PC-9 (cell line): Measurements from ENCODE around the gene EPHA1. TPM values are rescaled to one million over a fixed set of nuclear protein-coding genes. Genes with fewer than 3 reads are reported as not detected.

ENCODE experiments used
- BruUV-seq: library from RNA; stranded (reverse); fragments of 400-500 nt; replicated peaks from 2 replicates; lab custom pipeline; 2021; lab: Mats Ljungman, UMichigan
- CTCF ChIA-PET: fragments of 300-600 bp; sonication (Branson Sonifier 250); formaldehyde crosslinking; loops from one replicate; lab custom pipeline; 2022; ENCODE audit warnings: antibody characterized with exemption; lab: Charles Lee
- POLR2A ChIA-PET: fragments of 300-600 bp; sonication (Branson Sonifier 250); formaldehyde crosslinking; loops from one replicate; lab custom pipeline; 2022; ENCODE audit warnings: antibody characterized with exemption; ENCODE audit not compliant: unreplicated experiment; lab: Charles Lee
- DNase-seq, 2 experiments: peaks; one replicate each; pipeline versions ENCODE4 v3.0.0 to v3.0.0-alpha.2; 2015 to 2022; ENCODE audit warnings: mixed read lengths in 1 of 2
- H2AFZ ChIP-seq: fragments of 200-600 bp; sonication (generic); 2 replicates; pipeline ENCODE4 v1.8.1; 2017; ENCODE audit warnings: antibody characterized with exemption
- H3F3A ChIP-seq: fragments of 200-600 bp; sonication (generic); 2 replicates; pipeline ENCODE4 v1.8.1; 2017; ENCODE audit warnings: antibody characterized with exemption, mild to moderate bottlenecking, low read depth; ENCODE audit not compliant: insufficient read depth
- H3K27ac ChIP-seq: fragments of 200-600 bp; sonication (generic); 2 replicates; pipeline ENCODE4 v1.6.1; 2016; ENCODE audit warnings: mixed run types
- H3K27me3 ChIP-seq: fragments of 200-600 bp; sonication (generic); 2 replicates; pipeline ENCODE4 v1.6.1; 2016; ENCODE audit warnings: low read depth, mixed run types; ENCODE audit not compliant: insufficient read depth
- H3K36me3 ChIP-seq: fragments of 200-600 bp; sonication (generic); 2 replicates; pipeline ENCODE4 v1.6.1; 2016; ENCODE audit warnings: low read depth, mixed run types
- H3K4me1 ChIP-seq: fragments of 200-600 bp; sonication (generic); replicated peaks from 2 replicates; pipeline ENCODE4 v1.6.1; 2016; ENCODE audit warnings: mixed run types; ENCODE audit not compliant: insufficient read depth
- H3K4me2 ChIP-seq: fragments of 200-600 bp; sonication (generic); 2 replicates; pipeline ENCODE4 v1.6.1; 2017; ENCODE audit warnings: mixed run types
- H3K4me3 ChIP-seq: fragments of 200-600 bp; sonication (generic); 2 replicates; pipeline ENCODE4 v1.6.1; 2016; ENCODE audit warnings: mixed run types
- H3K79me2 ChIP-seq: fragments of 200-600 bp; sonication (generic); 2 replicates; pipeline ENCODE4 v1.6.1; 2017; ENCODE audit warnings: low read depth, mixed run types
- H3K9me2 ChIP-seq: fragments of 200-600 bp; sonication (generic); 2 replicates; pipeline ENCODE4 v1.8.1; 2017; ENCODE audit warnings: mild to moderate bottlenecking; ENCODE audit not compliant: insufficient read depth
- H3K9me3 ChIP-seq: fragments of 200-600 bp; sonication (generic); 2 replicates; pipeline ENCODE4 v1.8.1; 2016; ENCODE audit warnings: low read depth; ENCODE audit not compliant: insufficient read depth
- H4K20me1 ChIP-seq: fragments of 200-600 bp; sonication (generic); 2 replicates; pipeline ENCODE4 v1.8.1; 2017; ENCODE audit not compliant: insufficient read depth
- EZH2 ChIP-seq: fragments of 200-600 bp; sonication (generic); IDR thresholded peaks from 2 replicates; pipeline ENCODE4 v1.8.0; 2017; ENCODE audit warnings: antibody characterized with exemption, low read depth
- intact Hi-C: fragments of 100-400 bp; cut with micrococcal nuclease; formaldehyde crosslinking; loops from one replicate; pipeline ENCODE4 v1.10.0; 2022; ENCODE audit not compliant: unreplicated experiment
- total RNA-seq: library from RNA; stranded (reverse); gene quantifications from 2 replicates; pipeline ENCODE4 v1.2.3, GENCODE V29; 2021
- TF ChIP-seq, protein P1 (sequence below): fragments of 200-600 bp; sonication (generic); conservative IDR thresholded peaks from 2 replicates; pipeline ENCODE4 v1.6.1; 2017; ENCODE audit warnings: mixed run types, antibody characterized with exemption, mild to moderate bottlenecking, moderate library complexity

The EPHA1 gene
- total RNA-seq, 1 experiment from 2014 or later: 35.5 TPM

DNA sequence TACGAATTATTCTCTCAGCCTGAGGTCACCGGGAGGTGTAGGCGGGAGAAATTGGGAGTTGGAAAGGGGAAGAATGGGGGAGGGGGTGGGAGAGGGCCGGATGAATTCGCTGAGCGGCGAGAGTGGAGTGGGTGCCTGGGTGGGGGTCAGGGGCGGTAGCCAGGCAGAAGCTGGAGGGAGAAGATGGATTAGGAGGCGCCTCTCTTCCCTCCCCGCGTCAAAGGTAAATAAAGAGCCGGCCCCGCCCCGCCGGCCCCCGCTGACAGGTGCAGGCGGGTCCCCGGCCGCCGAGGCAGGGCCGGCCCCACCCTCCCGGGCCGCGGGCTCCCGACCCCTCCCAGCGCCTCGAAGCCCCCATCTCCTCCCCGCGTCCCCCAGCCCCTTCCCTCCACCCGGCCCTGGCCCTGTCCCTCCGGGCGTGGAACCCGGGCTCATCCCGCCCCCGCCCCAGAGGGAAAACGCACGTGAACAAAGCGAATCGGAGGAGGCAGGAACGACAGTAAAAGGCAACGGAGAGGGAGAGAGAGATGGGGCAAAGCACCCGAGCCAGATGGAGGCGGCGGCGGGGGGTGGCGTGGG lies 47.0 kb downstream of the EPHA1 start:
- no TSS peak for BruUV-seq
- peaks cover 60% of the 10 kb centered on the region for H3K27me3 ChIP-seq

DNA sequence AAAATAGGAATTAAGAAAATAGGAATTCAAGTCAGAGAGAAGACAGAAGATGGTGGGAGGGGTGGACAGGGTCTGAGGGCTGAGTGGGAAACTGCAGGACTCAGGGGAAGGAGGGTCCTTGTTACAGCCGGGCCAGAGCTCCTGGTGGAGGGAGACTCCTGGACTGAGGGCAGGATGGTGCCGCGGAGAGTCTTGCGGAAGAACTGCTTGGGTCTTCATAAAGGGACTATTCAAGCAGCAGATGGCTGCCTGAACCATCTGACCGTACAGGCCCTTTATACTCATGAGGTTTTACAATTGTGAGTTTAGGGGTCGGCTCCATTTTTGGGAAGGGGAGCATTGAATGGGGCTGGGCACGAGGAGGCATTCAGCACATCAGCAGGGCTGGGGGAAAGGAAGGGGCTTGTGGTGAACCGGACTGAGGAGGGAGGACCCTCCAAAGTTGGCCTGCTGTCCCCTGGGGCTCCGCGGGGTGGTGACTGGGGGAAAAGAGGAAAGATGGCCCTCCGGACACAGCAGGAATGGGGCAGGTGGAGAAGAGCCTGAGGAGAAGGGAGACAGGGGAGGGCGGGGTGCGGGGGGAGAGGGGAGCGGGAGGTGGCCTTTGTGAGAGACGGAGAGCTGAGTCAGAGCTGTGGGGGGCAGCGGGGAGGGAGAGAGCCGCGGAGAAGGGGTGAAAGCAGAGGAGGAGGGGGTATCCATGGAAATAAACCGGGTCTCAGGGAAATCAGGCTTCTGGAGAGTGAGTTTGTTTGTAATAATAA lies 47.7 kb downstream of the EPHA1 start:
- no peak for TF ChIP-seq EZH2
- TF ChIP-seq, protein P1, sequence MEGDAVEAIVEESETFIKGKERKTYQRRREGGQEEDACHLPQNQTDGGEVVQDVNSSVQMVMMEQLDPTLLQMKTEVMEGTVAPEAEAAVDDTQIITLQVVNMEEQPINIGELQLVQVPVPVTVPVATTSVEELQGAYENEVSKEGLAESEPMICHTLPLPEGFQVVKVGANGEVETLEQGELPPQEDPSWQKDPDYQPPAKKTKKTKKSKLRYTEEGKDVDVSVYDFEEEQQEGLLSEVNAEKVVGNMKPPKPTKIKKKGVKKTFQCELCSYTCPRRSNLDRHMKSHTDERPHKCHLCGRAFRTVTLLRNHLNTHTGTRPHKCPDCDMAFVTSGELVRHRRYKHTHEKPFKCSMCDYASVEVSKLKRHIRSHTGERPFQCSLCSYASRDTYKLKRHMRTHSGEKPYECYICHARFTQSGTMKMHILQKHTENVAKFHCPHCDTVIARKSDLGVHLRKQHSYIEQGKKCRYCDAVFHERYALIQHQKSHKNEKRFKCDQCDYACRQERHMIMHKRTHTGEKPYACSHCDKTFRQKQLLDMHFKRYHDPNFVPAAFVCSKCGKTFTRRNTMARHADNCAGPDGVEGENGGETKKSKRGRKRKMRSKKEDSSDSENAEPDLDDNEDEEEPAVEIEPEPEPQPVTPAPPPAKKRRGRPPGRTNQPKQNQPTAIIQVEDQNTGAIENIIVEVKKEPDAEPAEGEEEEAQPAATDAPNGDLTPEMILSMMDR: no peak
- H3K9me3 ChIP-seq: no peaks in the 10 kb centered on the region
- intact Hi-C loops: no loop called here

More for the DNA sequence above, 47.0 kb downstream of the EPHA1 start:
- Histone ChIP-seq H3K9me2 (no peaks in the 10 kb centered on the region), H3K4me2 (peak overlapping the region; percentile 94), H3K9me3 (no peaks in the 10 kb centered on the region), H3K4me1 (peaks cover 9% of the 10 kb centered on the region; the same call in 1 of the 2 replicates), H3K4me3 (peak overlapping the region; percentile 76), H4K20me1 (no peaks in the 10 kb centered on the region), H3F3A (peaks cover 13% of the 10 kb centered on the region; the same call in 1 of the 2 replicates), H3K79me2 (no peaks in the 10 kb centered on the region), H3K36me3 (no peaks in the 10 kb centered on the region), H2AFZ (peak overlapping the region; percentile 80), H3K27ac (no peak overlapping the region)
- ChIA-PET POLR2A (no interaction called here), CTCF (interaction anchor here (0.7 kb wide), 1 partner anchor 16 kb away, joined by 9 read pairs; no protein-coding TSS in a partner anchor)
- DNase-seq: no peak
- no peak for TF ChIP-seq EZH2
- TF ChIP-seq, protein P1: no peak
- intact Hi-C loops: no loop called here

DNA sequence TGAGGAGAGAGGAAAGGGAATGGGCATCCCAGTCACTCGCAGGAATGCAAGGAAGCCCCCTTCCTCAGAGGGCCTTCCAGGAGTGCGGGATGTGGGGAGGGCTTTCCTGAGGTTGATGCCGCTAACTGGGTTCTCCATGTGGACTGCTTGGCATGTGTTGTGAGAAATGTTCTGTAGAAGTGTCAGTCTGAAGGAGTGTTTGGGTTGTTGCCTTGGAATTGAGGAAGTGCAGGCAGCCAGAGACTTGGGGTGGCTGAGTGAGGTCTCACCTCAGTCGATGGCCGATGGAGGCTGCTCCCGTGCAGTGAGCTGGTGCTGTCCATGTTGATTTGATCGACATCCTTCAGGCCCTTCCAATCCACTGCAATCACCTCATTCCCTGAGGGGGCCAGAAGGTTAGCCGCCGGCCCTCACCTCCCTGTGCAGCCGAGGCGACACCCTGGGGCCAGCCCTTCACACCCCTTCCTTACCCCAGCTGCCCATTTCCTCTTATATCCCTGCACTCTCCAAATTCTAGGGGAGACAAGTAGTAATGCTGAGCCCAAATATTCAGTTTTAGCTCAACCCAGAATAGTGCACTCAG lies 48.8 kb downstream of the EPHA1 start:
- Histone ChIP-seq H3K27me3 (peaks cover 73% of the 10 kb centered on the region), H3K9me3 (no peaks in the 10 kb centered on the region), H4K20me1 (no peaks in the 10 kb centered on the region), H2AFZ (no peak overlapping the region), H3K79me2 (no peaks in the 10 kb centered on the region), H3F3A (0 out of 2 replicates have a peak, but pooled peaks cover 8% of the 10 kb centered on the region), H3K4me2 (no peak overlapping the region), H3K27ac (no peak overlapping the region), H3K36me3 (no peaks in the 10 kb centered on the region), H3K4me1 (peaks cover 9% of the 10 kb centered on the region; the same call in 1 of the 2 replicates), H3K4me3 (no peak overlapping the region), H3K9me2 (no peaks in the 10 kb centered on the region)
- no TSS peak for BruUV-seq
- intact Hi-C loops: no loop called here
- no peak for TF ChIP-seq EZH2
- TF ChIP-seq, protein P1: no peak
- POLR2A ChIA-PET: no interaction called here
- CTCF ChIA-PET: interaction anchor here (0.6 kb wide), 1 partner anchor 38 kb away, joined by 3 read pairs; no protein-coding TSS in a partner anchor
- DNase-seq: no peak

More for the DNA sequence above, 47.7 kb downstream of the EPHA1 start:
- Histone ChIP-seq H3K4me1 (peaks cover 9% of the 10 kb centered on the region; the same call in 1 of the 2 replicates), H3K36me3 (no peaks in the 10 kb centered on the region), H3F3A (peaks cover 11% of the 10 kb centered on the region; the same call in 1 of the 2 replicates), H3K4me2 (peak overlapping the region; percentile 94), H3K27me3 (peaks cover 62% of the 10 kb centered on the region), H2AFZ (no peak overlapping the region), H3K79me2 (no peaks in the 10 kb centered on the region), H3K9me2 (no peaks in the 10 kb centered on the region), H3K27ac (no peak overlapping the region), H4K20me1 (no peaks in the 10 kb centered on the region), H3K4me3 (peak overlapping the region; percentile 76; the same call in 1 of the 2 replicates)
- DNase-seq: no peak
- BruUV-seq: no TSS peak
- ChIA-PET CTCF (no interaction called here), POLR2A (no interaction called here)
